HG02571 (cell line): ENCODE results near the gene EGLN1.
"Not testable (repeated sequence)": the region's sequence is repeated elsewhere in the genome, so short reads cannot be mapped to it uniquely, and the experiment has no call there.

Experiments used
- ATAC-seq: cut with Tn5 transposase; IDR thresholded peaks from one replicate; pipeline ENCODE4 v1.9.1; 2021; ENCODE audit warnings: mild to moderate bottlenecking, moderate library complexity; ENCODE audit not compliant: unreplicated experiment

The EGLN1 gene

DNA sequence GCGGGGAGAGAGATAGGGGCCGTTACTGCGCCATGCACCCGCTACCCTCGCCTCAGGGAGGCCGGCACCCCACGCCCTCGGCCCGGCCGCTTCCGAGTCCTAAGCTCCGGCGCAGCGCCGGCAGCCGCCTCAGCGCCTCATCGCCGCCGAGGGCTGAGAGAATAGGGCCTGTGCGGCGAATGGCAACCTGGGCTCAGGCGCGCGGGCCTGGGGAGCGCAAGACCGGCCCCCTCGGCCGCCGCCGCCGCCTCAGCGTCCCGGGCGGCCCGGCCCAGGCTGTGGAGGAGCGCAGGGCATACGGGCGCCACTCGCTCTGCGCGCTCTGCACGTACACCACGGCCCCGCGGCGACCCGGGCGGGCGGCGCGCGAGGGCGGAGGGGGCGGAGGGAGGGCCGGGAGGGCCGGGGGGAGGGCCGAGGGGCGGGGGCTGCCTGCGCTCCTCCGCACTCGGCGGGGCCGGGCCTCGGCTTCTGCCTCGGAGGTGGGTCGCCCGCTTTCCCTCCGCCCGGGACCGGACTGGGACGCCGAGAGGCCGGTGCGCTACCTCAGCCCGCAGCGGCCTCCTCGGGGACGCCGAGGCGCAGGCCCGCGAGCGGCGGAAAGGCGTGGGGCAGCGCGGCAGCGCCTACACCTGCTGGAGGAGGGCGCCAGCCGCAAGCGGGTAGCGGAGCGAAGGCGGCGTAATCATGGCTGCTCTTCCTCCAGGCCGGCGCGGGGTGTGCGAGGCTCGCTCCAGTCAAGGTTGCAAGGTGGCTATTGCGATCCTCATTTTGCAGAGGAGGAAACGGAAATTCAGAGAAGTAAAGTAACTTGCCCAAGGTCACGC lies at the start of gene EGLN1:
TSS of gene EGLN1 (minus strand) at position 317 of the 827 bp plus-strand sequence. CDS start 399 bp downstream, outside the sequence.
- ATAC-seq = peak; percentile 79

DNA sequence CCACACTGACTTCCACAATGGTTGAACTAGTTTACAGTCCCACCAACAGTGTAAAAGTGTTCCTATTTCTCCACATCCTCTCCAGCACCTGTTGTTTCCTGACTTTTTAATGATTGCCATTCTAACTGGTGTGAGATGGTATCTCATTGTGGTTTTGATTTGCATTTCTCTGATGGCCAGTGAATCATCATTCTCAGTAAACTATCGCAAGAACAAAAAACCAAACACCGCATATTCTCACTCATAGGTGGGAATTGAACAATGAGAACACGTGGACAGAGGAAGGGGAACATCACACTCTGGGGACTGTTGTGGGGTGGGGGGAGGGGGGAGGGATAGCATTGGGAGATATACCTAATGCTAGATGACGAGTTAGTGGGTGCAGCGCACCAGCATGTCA lies 49.4 kb upstream of the EGLN1 start:
- not testable (repeated sequence) for ATAC-seq

DNA sequence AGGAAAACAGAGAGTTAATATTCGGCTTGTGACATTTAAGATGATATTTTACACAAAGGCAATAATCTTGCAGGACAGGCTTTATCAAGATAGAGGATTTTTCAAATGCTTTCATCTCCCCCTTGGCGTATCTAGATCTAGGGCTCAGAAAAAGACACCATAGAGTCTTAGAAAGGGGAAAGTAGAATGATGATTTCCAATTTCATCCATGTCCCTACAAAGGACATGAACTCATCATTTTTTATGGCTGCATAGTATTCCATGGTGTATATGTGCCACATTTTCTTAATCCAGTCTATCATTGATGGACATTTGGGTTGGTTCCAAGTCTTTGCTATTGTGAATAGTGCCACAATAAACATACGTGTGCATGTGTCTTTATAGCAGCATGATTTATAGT lies 48.9 kb upstream of the EGLN1 start:
- not testable (repeated sequence) for ATAC-seq

DNA sequence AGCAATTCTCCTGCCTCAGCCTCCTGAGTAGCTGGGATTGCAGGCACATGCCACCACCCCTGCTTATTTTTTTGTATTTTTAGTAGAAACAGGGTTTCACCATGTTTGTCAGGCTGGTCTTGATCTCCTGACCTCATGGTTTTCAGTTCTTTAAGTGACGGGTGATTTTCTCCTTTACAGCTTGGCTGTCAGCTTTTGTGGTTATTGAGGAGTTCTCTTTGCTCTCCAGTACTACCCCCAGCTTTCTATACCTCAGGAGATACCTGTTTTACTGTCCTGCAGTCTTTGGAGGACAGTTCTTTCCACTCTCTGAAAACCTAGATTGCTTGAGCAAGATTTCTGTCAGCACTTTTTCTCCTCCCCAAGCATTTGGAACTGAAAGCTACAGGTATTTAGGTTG lies 45.9 kb upstream of the EGLN1 start:
- ATAC-seq = no peak

DNA sequence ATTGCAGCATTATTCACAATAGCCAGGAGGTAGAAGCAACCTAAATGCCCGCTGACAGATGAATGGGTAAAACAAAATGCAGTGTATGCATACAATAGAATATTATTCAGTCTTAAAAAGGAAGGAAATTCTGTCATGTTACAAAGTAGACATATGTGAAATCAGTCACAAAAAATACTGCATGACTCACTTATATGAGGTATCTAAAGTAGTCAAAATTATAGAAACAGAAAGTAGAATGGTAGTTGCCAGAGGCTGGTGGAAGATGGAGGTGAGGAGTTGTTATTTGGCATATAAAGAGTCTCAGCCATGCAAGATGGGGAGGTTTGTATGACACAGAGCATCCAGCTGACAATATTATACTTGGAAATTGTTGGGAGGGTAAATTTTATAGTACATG lies 43.0 kb upstream of the EGLN1 start:
- no peak for ATAC-seq

DNA sequence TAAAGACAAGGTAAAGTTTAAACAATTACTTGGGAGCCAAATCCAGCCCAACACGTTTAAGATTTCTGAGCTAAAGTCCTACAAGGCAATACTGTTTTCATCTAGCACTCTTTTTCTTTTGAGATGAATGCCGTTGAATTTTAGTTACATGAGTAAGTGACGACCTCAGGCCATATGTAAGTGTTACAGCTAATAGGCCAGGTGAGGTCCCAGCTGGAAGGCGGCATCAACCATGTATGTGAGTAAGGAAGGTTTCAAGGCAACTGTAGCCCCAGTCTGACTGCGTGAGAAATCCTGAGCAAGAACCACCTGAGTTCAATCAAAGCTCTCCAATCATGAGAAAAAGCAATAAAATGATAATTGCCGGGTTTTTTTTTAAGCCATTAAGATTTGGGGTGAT lies 41.5 kb upstream of the EGLN1 start:
- ATAC-seq = no peak

DNA sequence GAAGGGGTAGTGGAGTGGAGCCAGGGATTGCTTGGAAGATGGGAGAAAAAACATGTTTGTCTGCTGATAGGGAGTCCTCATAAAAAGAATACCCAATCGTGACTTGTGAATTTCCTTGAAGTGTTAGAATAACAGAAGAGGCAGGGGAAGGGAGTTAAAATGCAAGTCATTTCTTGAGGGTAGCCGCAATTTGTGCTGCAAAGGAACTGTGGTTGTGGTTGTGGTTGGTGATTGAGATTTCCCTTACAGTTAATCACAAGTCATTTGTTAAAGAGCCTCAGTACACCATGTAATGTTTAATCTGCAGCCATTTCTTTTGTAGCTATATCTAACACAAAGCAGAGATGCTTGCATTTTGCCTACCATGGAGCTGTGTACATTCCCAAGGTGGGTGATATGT lies 38.5 kb upstream of the EGLN1 start:
- no peak for ATAC-seq

DNA sequence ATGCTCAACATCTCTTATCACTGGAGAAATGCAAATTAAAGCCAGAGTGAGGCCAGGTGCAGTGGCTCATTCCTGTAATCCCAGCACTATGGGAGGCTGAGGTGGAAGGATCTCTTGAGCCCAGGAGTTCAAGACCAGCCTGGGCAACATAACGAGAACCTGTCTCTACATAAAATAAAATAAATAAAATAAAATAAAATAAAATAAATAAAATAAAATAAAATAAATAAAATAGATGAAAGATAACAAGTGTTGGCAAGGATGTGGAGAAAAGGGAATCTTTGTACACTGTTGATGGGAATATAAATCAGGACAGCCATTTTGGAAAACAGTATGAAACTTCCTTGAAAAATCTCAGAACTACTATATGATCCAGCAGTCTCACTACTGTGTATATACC lies 37.4 kb upstream of the EGLN1 start:
- not testable (repeated sequence) for ATAC-seq

DNA sequence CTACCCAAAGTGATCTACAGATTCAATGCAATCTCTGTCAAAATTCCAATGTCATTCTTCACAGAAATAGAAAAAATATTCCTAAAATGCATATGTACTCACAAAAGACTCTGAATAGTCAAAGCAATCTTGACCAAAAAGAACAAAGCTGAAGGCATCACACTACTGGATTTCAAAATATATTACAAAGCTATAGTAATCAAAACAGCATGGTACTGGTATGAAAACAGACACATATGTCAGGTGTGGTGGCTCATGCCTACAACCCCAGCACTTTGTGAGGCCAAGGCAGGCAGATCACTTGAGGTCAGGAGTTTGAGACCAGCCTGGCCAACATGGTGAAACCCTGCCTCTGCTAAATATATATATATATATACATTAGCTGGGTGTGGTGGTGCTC lies 35.9 kb upstream of the EGLN1 start:
- ATAC-seq = not testable (repeated sequence)

DNA sequence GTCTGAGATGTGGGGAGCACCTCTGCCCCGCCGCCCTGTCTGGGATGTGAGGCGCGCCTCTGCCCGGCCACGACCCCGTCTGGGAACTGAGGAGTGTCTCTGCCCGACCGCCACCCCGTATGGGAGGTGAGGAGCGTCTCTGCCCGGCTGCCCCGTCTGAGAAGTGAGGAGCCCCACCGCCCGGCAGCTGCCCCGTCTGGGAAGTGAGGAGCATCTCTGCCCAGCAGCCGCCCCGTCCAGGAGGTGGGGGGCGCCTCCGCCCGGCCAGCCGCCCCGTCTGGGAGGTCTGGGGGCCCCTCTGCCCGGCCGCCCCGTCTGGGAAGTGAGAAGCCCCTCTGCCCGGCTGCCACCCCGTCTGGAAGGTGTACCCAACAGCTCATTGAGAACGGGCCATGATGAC lies 32.0 kb upstream of the EGLN1 start:
- not testable (repeated sequence) for ATAC-seq

DNA sequence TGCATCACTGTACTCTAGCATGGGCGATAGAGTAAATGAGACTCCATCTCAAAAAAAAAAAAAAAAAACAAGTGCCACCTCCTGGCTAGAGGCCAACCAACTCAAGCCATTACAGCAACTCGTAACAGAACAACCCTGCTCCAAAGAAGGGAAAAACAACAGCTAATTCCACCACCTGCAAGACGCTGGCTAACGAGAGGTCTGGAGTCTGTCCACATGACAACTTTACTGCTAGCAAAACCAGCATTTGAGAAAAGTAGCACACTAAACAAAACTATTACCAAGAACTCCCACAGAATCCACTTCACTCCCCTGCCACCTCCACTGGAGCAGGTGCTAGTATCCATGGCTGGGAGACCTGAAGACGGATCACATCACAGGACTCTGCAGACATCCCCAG lies 24.1 kb upstream of the EGLN1 start:
- ATAC-seq = no peak

DNA sequence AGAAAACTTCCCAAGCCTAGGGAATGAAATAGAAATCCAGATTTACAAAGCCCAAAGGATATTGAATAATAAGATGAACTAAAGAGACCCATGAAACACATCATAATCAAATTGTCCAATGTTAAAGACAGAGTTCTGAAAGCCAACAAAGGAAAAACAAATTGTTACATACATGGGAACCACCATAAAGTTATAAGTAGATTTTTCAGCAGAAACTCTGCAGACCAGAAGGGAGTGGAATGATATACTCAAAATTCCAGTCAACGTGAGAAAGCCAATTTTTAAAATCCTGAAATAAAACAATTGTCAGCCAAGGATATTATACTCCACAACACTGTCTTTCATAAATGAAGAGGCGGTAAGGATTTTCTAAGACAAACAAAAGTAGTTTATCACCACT lies 22.0 kb upstream of the EGLN1 start:
- ATAC-seq = no peak

DNA sequence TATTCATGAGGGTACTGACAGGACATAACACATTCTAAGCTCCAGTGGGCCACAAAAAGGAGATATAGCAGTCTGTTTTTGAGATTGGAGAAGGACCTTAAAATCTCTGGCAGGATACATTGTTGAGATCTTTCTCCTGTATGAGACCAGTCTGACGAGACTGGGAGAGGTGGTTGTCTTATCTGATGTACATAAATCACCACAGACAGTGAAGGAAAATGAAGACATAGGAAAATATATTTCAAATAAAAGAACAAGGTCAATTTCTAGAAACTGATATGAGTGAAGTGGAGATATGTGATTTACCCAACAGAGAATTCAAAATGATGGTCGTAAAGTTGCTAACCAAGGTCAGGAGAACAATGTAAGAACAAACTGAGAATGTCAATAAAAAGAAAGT lies 21.3 kb upstream of the EGLN1 start:
- ATAC-seq = no peak

DNA sequence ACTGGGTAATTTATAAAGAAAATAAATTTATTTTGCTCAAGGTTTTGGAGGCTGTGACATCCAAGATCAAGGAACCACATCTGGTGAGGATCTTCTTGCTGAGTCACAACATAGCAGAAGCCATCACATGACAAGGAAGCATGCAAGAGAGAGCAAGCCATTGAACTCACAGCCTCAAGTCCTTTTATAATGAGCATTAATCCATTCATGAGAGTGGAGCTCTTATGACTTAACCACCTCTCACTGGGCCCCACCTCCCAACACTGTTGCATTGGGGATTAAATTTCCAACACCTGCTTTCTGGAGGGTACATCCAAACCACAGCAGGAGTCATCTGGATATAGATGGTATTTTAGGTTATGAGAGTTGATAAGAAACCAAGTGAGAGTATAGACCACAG lies 20.6 kb upstream of the EGLN1 start:
- no peak for ATAC-seq

DNA sequence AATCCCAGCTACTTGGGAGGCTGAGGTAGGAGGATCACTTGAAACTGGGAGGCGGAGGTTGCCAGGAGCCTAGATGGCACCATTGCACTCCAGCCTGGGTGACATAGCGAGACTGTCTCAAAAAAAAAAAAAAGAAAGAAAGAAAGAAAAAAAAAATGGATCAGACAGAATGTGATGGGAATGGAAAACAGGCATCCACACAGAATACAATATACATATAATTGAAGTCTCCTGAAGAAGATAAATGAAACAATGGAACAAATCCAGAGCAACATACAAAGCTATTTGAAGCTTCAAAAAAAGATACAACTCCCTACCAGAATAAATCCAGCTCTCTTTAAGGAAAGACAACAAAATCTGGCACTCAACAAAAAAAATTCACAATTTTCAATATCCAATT lies 10.9 kb upstream of the EGLN1 start:
- no peak for ATAC-seq

DNA sequence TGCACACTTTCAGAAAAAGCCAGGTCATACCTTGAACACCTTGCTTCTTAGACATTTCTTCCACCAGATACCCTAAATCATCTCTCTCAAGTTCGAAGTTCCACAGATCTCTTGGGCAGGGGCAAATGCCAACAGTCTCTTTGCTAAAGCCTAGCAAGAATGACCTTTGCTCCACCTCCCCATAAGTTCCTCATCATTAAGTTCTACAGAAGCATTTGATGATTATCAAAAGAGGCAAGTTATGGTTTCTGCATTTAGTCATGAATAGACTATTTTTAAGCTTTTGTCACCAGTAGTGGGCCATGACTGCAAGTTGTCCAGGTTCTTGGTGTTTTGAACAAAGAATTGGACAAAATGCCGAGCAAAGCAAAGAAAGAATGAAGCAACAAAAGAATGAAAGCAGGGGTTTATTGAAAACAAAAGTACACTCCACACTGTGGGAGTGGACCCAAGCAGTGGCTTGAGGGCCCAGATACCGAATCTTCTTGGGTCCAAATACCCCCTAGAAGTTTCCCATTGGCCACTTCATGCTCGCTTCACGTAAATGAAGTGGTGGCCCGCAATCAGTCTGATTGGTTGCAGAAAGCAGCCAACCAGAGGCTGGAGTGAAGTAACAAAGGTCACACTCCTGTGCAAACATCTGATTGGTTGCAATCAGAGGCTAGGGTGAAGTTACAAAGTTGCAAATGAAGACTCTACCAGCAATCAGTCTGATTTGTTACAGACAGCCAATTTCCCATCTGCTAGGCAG lies 9.8 kb upstream of the EGLN1 start:
- ATAC-seq = no peak

DNA sequence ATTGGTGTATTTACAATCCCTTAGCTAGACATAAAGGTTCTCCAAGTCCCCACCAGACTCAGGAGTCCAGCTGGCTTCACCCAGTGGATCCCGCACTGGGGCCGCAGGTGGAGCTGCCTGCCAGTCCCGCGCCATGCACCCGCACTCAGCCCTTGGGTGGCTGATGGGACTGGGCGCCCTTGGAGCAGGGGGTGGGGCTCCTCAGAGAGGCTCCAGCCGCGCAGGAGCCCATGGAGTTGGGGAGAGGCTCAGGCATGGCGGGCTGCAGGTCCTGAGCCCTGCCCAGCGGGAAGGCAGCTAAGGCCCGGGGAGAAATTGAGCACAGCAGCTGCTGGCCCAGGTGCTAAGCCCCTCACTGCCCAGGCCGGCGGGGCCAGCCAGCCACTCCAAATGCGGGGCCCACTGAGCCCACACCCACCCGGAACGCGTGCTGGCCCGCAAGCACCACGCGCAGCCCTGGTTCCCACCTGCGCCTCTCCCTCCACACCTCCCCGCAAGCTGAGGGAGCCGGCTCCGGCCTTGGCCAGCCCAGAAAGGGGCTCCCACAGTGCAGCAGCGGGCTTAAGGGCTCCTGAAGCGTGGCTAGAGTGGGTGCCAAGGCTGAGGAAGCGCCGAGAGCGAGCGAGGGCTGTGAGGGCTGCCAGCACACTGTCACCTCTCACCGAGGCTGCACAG lies 8.7 kb upstream of the EGLN1 start:
- ATAC-seq = not testable (repeated sequence)

DNA sequence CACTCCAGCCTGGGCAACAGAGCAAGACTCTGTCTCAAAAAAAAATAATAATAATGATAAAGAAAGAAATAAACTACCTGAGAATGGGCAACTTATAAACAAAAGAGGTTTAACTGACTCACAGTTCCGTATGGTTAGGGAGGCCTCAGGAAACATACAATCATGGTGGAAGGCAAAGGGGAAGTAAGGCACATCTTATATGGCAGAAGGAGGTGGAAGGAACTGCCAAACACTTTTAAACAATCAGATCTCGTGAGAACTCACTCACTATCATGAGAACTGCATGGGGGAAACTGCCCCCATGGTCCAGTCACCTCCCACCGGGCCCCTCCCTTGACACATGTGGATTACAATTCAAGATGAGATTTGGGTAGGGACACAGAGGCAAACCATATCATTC lies 6.3 kb upstream of the EGLN1 start:
- ATAC-seq = no peak

DNA sequence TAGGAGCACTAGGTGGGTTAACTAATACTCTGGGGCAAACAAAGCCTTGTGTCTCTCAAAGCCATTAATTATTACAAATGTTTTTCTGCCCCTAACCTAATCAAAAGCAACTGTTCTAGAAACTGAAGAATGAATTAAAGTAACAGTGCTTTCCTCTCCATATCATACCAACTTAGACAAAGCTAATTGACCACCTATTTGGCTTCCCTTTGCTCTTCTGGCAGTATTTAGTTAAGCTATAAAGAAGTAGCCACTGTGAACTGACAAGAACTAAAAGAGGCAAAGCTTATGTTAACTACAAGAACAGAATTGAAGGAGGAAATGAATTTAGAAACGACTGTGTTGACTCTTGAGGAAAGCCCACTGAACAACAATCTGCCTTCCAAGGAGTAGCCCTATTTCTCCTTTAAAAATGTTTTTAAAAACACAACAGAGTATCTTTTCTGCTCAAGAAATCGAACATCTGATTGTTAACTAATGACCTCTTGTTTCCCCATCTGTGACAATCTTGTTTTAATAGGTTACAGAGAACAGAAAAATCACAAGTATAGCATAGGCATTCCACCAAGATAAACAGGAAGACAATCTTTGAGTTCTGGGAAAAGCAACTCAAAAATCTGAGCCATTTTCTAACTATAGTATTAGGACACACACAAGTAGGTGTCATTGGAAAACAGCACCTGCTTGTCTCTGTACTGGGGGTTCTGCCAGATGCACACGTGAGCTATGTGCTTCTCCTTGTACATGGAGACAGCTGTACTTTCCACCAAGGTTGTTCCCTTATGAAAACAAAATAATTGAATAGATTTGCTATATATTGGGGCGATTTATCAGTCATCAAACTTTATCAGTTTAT lies 3.1 kb upstream of the EGLN1 start:
- no peak for ATAC-seq

DNA sequence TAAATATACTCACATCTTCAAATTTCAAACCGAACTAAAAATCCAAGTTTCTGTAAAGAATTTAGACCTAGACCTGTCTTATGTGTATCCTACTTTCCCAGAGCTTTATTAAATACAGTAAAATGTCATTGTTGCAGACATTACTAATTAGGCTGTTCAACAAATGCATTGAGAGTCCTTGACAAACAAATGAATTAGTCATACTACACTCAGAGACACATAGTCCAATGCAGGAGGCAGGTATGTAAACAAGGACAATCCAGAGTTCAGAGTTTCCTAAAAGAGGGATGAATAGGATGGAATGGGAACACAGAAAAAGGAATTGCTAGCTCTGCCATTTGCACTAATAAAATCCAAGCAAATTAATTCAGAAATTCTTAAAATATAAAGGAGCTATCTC lies 1.6 kb upstream of the EGLN1 start:
- ATAC-seq = no peak

DNA sequence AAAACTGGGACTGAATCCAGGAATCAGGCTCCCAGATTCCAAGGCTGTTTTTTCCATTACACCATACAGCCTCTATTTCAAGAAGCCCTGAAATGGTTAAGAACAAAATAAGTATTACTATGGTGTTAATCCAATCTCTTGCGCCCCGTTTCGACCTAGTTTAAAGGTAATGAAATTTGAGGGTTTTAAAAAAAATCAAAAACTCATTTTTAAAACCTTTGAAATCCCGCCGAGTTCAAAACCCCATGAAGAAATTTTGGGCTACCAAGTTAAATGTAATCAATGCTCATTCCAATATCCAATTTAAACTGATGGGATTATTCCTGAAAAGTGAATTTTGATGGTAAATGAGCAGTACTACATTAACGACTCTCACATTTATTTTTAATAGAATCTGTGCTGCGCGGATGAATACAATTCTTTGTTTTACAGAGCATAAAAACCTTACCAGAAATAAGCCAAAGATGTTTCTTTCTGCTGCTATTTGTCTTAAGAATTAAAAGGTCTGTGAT lies 767 bp upstream of the EGLN1 start:
- ATAC-seq = no peak
